ENCODE data around the gene MAD1L1. TPM values are rescaled to one million over a fixed set of nuclear protein-coding genes. Genes with fewer than 3 reads are reported as not detected.

MAD1L1 gene
- total RNA-seq, 1 donor from 2014 or later: 32.3 TPM

DNA sequence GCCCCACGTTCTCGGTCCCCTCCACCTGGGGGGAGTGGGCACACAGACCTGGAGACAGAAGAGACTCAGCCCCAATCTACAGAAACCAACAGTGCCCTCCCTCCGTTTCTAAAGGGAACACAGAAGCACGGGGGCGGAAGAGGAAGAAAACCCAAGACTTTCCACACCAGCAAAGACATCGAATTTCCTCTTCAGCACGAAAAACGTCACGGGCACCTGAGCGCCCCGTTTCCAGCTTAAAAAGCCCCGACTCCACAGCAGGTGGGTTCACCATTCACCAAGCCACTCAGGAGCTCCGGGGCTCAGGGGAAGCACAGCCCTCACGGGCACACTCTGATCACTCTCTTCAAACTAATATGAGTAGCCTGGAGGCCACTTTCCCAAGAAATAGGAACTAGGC lies 28.9 kb upstream of the MAD1L1 start:
- DNase-seq (ENCODE audit: low read depth) (no peak), FAIRE-seq (no peak)
- no peak overlapping the region for H3K4me3 Mint-ChIP-seq (ENCODE audit: unreplicated experiment)
- H3K27me3 Mint-ChIP-seq (ENCODE audit: low read depth, unreplicated experiment): peaks cover 6% of the 10 kb centered on the region
- Histone ChIP-seq H3K4me2 (ENCODE audit: low read length) (no peak overlapping the region), H3K9me3 (ENCODE audit: insufficient read depth, low read depth, low read length) (no peaks in the 10 kb centered on the region), H3K79me2 (ENCODE audit: insufficient read depth, low read length) (no peaks in the 10 kb centered on the region), H4K20me1 (ENCODE audit: insufficient read depth, low read length) (peaks cover 10% of the 10 kb centered on the region), H3K4me1 (ENCODE audit: insufficient read depth, low read length) (peaks cover under 1% of the 10 kb centered on the region), H3K36me3 (ENCODE audit: insufficient read depth, low read length) (peaks cover 2% of the 10 kb centered on the region), H3K4me3 (ENCODE audit: insufficient read depth, low read depth, low read length) (no peak overlapping the region), H3K27me3 (ENCODE audit: insufficient read depth, low read length) (no peaks in the 10 kb centered on the region), H3K27ac (ENCODE audit: low read depth, low read length) (no peak overlapping the region), H3K9ac (ENCODE audit: low read length) (no peak overlapping the region), H2AFZ (ENCODE audit: low read depth, low read length) (no peak overlapping the region)
- no peaks in the 10 kb centered on the region for H3K4me1 Mint-ChIP-seq (ENCODE audit: low read depth, unreplicated experiment)
- TF ChIP-seq EZH2 (IDR thresholded peaks at IDR 0.05; ENCODE audit: insufficient read depth, low read length): no peak
- TF ChIP-seq, protein P1, sequence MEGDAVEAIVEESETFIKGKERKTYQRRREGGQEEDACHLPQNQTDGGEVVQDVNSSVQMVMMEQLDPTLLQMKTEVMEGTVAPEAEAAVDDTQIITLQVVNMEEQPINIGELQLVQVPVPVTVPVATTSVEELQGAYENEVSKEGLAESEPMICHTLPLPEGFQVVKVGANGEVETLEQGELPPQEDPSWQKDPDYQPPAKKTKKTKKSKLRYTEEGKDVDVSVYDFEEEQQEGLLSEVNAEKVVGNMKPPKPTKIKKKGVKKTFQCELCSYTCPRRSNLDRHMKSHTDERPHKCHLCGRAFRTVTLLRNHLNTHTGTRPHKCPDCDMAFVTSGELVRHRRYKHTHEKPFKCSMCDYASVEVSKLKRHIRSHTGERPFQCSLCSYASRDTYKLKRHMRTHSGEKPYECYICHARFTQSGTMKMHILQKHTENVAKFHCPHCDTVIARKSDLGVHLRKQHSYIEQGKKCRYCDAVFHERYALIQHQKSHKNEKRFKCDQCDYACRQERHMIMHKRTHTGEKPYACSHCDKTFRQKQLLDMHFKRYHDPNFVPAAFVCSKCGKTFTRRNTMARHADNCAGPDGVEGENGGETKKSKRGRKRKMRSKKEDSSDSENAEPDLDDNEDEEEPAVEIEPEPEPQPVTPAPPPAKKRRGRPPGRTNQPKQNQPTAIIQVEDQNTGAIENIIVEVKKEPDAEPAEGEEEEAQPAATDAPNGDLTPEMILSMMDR (IDR thresholded peaks at IDR 0.05; ENCODE audit: insufficient read depth, low read depth, low read length): no peak
- H3K9me3 Mint-ChIP-seq (ENCODE audit: unreplicated experiment): no peaks in the 10 kb centered on the region
- H3K27ac Mint-ChIP-seq (ENCODE audit: unreplicated experiment): no peak overlapping the region
- peaks cover 15% of the 10 kb centered on the region for H3K36me3 Mint-ChIP-seq (ENCODE audit: low read depth, unreplicated experiment)

DNA sequence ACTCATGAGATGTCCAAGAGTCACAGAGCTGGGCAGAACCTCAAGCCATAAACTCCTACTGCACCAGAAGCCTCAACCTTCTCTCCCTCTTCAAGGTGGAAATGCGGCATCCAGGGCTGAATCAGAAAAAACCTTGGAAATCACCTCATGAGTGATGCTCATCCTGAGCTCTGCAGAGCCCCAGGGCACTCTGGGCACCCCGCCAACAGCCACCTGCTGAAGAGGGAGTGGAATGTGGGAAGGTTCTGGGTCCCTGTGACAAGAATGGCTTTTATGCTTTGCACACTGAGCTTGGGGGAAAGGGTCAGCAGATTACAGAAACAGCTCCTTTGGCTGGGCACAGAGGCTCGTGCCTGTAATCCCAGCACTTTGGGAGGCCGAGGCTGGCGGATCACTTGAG lies 28.1 kb upstream of the MAD1L1 start:
- no peak overlapping the region for H3K4me3 Mint-ChIP-seq (ENCODE audit: unreplicated experiment)
- Histone ChIP-seq H3K9ac (ENCODE audit: low read length) (no peak overlapping the region), H3K27me3 (ENCODE audit: insufficient read depth, low read length) (no peaks in the 10 kb centered on the region), H3K4me1 (ENCODE audit: insufficient read depth, low read length) (peaks cover 6% of the 10 kb centered on the region), H4K20me1 (ENCODE audit: insufficient read depth, low read length) (peaks cover 17% of the 10 kb centered on the region), H3K9me3 (ENCODE audit: insufficient read depth, low read depth, low read length) (no peaks in the 10 kb centered on the region), H3K4me3 (ENCODE audit: insufficient read depth, low read depth, low read length) (no peak overlapping the region), H3K36me3 (ENCODE audit: insufficient read depth, low read length) (peaks cover 2% of the 10 kb centered on the region), H3K4me2 (ENCODE audit: low read length) (no peak overlapping the region), H3K27ac (ENCODE audit: low read depth, low read length) (no peak overlapping the region), H2AFZ (ENCODE audit: low read depth, low read length) (no peak overlapping the region), H3K79me2 (ENCODE audit: insufficient read depth, low read length) (no peaks in the 10 kb centered on the region)
- no peak for DNase-seq (ENCODE audit: low read depth)
- no peak for FAIRE-seq
- peaks cover 19% of the 10 kb centered on the region for H3K36me3 Mint-ChIP-seq (ENCODE audit: low read depth, unreplicated experiment)
- H3K9me3 Mint-ChIP-seq (ENCODE audit: unreplicated experiment): no peaks in the 10 kb centered on the region
- TF ChIP-seq, protein P1 (IDR thresholded peaks at IDR 0.05; ENCODE audit: insufficient read depth, low read depth, low read length): no peak
- no peak for TF ChIP-seq EZH2 (IDR thresholded peaks at IDR 0.05; ENCODE audit: insufficient read depth, low read length)
- no peak overlapping the region for H3K27ac Mint-ChIP-seq (ENCODE audit: unreplicated experiment)
- H3K27me3 Mint-ChIP-seq (ENCODE audit: low read depth, unreplicated experiment): peaks cover 7% of the 10 kb centered on the region
- no peaks in the 10 kb centered on the region for H3K4me1 Mint-ChIP-seq (ENCODE audit: low read depth, unreplicated experiment)

DNA sequence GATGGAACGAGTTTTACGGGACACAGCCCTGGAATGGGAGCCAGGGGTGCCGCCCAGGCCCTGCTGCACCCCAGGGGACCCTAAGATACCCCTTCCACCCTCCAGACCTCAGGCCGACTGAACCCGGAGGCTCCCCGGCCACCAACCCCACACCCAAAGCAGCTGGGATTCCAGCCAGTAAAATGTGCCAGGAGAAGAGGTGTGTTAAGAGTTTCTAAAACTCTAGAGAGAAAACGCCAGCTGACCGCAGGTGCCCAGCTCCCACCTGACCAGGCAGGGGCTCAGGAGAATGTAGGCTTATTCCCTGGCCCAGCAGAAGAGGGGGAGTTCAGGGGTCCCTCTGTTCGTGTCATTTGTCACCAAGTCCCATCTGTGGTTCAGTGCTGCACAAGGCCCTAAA lies 26.7 kb upstream of the MAD1L1 start:
- Histone ChIP-seq H3K9me3 (ENCODE audit: insufficient read depth, low read depth, low read length) (no peaks in the 10 kb centered on the region), H2AFZ (ENCODE audit: low read depth, low read length) (no peak overlapping the region), H3K4me2 (ENCODE audit: low read length) (no peak overlapping the region), H3K27me3 (ENCODE audit: insufficient read depth, low read length) (no peaks in the 10 kb centered on the region), H3K36me3 (ENCODE audit: insufficient read depth, low read length) (peaks cover 2% of the 10 kb centered on the region), H4K20me1 (ENCODE audit: insufficient read depth, low read length) (peaks cover 29% of the 10 kb centered on the region), H3K9ac (ENCODE audit: low read length) (no peak overlapping the region), H3K27ac (ENCODE audit: low read depth, low read length) (no peak overlapping the region), H3K79me2 (ENCODE audit: insufficient read depth, low read length) (no peaks in the 10 kb centered on the region), H3K4me1 (ENCODE audit: insufficient read depth, low read length) (peaks cover 14% of the 10 kb centered on the region), H3K4me3 (ENCODE audit: insufficient read depth, low read depth, low read length) (no peak overlapping the region)
- Mint-ChIP-seq H3K36me3 (ENCODE audit: low read depth, unreplicated experiment) (peaks cover 22% of the 10 kb centered on the region), H3K27me3 (ENCODE audit: low read depth, unreplicated experiment) (peaks cover 7% of the 10 kb centered on the region), H3K4me1 (ENCODE audit: low read depth, unreplicated experiment) (peaks cover 3% of the 10 kb centered on the region), H3K9me3 (ENCODE audit: unreplicated experiment) (no peaks in the 10 kb centered on the region), H3K27ac (ENCODE audit: unreplicated experiment) (peak overlapping the region; percentile 85), H3K4me3 (ENCODE audit: unreplicated experiment) (no peak overlapping the region)
- FAIRE-seq: no peak
- no peak for DNase-seq (ENCODE audit: low read depth)
- TF ChIP-seq, protein P1 (IDR thresholded peaks at IDR 0.05; ENCODE audit: insufficient read depth, low read depth, low read length): no peak
- no peak for TF ChIP-seq EZH2 (IDR thresholded peaks at IDR 0.05; ENCODE audit: insufficient read depth, low read length)
